NCI-H748 treated with DMSO at 0.1 percent for 48 hours (cell line): ENCODE measurements around the gene TGM2.

Experiments
- DNase-seq: peaks from one replicate; lab custom pipeline; 2025; lab: John Stamatoyannopoulos, UW

The TGM2 gene

GRCh38 chr20:38131588-38132121 lies 33.4 kb downstream of the TGM2 start:
- DNase-seq: peak; percentile 1

DNA sequence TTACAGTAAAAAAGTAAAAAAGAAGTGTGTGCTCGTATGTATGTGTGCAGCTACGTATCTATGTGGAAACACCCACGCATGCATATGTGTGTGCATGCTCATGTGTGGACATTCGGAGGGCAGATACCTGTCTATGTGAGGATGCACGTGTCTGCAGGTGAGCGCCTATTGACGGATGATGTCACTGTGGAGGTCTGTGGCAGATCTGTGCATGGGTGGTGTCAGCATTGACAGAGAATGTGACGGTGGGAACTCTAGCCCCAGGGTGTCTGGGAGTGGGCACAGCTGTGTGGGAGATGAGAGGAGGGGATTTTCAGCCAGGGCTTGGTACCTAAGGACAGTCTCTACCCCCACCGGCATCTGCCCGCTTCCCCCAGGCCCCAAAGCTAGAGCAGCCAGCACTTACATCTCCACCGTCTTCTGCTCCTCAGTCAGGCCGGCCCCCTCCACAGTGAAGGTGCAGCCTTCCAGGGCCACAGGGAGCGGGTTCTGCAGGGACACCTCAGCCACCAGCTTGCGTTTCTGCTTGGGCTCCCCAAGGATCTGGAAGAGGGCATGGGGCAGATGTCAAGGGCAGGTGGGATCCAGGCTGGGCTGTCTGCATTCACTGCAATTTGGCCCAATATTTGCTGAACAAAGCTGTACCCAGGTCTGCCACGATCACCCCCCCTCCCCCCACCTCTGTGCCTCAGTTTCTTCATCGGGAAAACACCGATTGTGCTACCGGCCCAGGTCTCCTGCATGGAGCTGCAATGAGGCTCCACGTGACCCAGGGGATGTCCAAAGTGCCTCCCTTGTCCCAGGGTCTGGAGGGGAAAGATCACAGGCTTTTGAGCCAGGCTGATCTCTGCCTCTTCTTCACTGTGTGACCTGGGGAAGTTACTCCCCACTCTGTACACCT lies 34.1 kb downstream of the TGM2 start:
- DNase-seq: no peak

DNA sequence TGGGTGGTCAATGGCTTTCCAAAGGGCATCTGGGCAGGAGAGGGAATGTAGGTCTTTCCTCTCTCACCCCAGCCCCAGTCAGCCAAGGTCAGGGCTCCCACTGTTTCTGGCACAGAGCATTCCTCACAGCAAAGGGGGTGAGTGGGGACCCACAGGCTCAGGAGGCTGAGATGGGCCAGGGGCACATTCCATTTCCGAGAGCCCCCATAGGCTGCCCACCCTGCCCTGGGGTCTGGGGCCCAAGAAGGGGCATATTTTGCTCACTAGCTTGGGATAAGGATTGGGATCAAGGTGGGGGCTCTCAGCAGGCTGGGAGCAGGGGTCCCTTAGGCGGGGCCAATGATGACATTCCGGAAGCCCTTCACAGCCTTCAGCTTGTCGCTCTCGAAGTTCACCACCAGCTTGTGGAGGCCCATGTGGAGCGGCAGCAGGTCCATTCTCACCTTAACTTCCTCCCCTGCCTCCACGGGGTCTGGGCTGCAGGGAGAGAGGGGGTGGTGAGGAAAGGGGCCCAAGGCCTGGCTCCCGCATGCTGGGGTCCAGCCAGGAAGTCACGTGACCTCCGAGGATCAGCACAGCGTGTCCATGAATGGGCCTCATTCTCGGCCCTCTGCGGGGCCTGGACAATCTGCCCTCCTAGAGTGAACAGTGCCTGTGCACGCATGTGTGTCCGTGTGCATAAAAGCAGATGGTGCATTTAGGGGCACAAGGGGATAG lies 35.0 kb downstream of the TGM2 start:
- no peak for DNase-seq

DNA sequence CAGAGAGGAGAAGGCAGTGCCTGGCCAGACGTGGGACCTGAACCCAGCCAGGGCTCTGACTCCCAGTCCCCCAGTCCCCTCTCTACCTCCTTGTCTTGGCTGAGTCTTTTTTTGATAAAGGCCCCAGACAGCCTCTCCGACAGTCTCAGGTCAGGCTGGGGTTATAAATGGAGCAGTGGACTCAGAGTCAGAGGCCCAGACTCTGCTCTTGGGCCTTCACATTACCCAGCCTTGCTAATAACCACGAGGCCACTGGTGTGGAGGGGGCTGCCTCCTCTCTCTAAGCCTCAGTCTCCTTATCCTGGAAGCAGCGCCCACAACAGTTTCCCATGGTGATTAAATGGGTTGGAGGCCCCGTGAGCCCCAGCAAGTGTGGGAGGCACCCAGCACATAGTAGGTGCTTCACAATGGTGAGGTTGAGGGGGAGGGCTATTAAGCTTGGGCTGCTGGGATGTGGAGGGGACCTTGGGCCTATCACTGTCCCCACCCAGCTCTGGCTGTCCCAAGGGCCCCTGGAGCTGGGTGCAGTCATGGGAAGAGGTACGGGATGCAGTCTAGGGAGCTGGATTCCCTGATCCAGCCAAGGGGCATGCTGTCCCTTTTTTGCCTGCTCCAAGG lies 35.7 kb downstream of the TGM2 start:
- no peak for DNase-seq

DNA sequence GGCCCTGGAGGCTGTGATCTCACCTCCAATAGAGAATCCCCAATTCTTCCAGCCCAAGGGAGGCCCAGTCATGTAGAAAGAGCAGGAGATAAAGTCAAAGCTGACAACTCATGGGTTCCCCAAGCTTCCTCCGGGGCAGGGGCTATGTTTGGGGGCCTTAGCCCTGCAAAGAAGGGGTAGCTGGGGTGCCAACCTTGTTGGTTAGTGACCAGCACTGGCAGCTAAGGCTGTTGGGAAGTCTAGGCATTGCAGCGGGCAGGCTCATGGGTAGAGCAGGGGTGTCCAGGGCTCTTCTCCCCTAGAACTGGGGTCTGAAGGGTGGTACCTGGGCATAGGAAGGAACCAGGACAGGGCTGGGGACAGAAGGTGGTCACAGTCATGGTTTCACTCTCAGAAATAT lies 36.4 kb downstream of the TGM2 start:
- no peak for DNase-seq

- DNase-seq: no peak
These were observed 37.0 kb downstream of the TGM2 start for GRCh38 chr20:38127920-38128528.

DNA sequence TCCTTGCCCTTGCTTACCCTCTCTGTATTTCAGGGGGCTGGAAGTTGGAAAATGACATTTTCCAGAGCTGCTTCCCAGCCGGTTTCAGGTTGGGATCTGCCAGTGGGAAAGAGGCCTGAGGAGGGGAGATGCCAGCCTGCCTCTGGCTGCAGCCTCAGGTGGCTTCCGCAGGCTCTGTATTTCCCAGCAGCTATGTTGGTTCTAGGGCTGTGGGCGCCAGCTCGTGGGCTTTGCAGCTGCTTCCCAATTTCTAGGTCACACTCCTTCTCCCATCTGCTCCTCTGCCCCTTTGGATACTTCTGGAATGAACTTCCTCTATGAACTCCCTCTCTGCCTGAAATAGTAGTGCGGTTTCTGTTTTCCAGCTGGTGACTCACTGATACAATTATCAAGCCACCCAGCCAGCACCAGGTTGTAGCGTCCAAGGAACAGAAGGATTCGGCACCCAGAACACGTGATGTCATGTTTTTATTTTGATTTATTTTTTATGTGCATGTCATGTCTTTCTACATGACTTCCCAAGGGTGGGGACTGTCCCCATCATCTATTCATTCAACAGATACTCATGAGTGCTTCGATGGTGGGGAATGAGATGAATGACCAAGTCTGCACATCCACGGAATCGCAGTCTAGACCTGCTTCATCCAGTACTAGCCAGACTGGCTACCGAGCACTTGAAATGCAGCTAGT lies 38.0 kb downstream of the TGM2 start:
- DNase-seq: no peak

- no peak for DNase-seq
These were observed 38.7 kb downstream of the TGM2 start for GRCh38 chr20:38126146-38126921.

DNA sequence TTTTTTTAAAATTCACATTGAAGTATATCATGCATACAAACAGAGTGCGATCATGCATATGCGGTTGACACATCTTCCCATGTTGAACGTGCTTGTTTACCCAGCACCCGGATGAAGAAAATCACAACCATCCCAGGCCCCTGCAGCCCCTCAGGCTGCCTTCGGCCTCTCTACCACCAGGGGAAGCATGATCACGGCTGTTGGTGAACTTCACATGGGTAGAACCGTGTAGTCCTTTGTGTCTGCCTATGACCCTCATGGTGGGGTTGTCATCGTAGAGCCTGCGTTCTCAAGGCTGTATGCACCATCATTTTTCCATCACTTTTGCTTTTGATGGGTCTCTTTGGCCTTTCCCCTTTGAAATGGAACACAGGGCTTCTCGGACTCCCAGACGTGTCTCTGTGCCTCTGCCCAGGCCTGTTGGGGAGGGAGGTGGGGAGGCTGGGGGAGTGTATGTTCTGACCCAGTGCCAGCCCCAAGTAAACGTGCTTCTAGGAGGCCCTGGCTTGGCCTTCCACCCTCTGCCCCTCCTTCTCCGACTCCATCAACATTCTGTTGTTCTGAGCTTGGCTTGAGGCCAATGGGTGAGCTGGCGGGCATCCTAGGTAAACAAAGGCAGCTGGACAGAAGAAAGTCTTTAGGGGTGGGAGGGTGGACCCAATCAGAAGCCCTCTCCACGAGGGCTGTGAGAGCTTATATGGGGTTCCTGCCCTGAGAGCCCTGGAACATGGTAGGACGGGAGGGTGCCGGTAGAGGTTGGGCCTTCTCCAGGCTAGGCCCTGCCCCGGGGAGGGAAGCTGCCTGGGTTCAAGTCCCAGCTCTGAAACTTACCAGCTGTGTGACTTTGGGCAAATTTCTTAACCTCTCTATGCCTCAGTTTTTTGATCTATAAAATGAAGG lies 39.7 kb downstream of the TGM2 start:
- DNase-seq: peak; percentile 76

- DNase-seq: no peak
These were observed 42.0 kb downstream of the TGM2 start for GRCh38 chr20:38123021-38123587.

GRCh38 chr20:38121741-38122140 lies 43.3 kb downstream of the TGM2 start:
- DNase-seq: no peak

DNA sequence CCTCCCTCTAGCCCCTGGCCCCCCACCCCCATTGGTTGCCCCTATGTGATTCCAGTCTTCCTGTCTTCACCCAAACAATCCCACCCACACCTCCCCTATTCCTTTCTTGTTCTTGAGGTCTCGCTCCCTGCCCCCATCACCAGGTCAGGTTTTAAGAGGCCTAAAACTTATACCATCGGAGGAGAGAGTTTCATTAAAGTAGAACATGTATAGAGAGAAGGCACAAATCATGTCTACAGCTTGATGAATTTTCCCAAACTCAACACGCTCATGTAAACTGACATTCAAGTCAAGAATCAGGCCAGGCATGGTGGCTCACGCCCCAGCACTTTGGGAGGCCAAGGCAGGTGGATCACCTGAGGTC lies 44.5 kb downstream of the TGM2 start:
- no peak for DNase-seq

DNA sequence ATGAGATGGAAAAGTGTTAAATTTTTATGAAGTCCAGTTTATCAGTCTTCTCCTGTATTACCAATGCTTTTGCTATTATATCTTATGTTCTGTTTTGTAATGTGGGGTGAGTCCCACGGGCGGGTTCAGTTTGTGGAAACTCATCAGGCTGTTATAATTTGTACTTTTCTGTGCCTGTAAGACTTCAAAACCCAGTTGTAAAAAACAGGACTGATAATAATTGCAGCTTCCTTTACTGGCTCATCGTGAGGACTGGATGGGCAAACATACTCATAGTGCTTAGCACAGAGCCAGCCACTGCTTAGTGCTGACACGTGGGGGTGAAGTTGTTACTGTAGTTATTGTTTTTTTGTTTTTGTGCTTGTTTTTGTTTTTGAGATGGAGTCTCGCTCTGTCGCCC lies 45.6 kb downstream of the TGM2 start:
- no peak for DNase-seq

GRCh38 chr20:38117635-38118034 lies 47.4 kb downstream of the TGM2 start:
- no peak for DNase-seq

DNA sequence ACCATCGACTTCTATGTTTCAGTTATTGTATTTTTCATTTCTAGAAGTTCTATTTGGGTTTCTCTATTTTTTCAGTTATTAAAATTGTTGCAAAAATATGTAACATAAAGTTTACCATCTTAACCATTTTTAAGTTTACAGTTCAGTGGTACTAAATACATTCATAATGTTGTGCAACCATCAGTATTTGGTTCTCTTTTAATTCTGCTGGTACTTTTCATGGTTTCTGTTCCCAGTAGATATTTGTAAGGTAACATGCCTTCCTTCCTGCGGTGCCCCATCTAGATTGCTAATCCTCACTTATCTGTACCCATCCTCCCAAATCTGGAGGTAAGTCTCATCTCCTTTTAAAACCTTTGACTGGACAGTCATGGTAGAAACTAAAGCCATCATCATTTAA lies 47.9 kb downstream of the TGM2 start:
- DNase-seq: no peak

GRCh38 chr20:38116409-38117165 lies 48.5 kb downstream of the TGM2 start:
- no peak for DNase-seq

DNA sequence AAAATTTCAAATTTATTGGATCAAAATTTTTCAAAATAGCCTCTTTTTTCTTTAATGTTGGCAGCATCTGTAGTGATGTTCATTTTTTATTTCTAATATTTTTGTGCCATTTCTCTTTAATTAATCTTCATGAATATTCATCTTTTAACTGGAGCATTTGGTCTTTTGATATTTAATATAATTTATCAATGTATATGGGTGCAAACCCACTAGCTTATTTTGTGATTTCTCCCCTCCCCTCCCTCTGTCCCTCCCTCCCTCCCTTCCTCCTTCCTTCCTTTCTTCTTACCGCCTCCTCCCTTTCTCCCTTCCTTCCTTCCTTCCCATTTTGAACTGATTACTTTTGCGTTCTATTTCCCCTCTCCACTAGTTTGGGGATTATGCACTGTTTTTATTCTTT lies 49.2 kb downstream of the TGM2 start:
- no peak for DNase-seq

DNA sequence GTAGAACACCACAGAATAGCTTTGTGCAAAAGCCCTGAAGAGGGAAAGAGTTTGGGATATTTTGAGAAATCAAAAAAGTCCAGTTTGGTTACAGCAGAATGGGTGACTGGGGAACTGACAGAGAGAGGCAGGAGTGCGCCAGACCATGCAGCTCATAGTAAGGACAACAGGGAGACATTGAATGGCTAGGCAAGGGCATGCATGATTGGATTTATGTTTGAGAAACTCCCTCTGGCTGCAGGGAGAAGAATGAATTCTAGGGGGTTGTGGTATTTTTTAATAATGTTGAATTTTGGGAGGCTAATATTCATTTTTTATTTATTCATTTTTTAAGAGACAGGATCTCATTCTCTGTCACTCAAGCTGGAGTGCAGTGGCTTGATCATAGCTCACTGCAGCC lies 49.9 kb downstream of the TGM2 start:
- DNase-seq: no peak

DNA sequence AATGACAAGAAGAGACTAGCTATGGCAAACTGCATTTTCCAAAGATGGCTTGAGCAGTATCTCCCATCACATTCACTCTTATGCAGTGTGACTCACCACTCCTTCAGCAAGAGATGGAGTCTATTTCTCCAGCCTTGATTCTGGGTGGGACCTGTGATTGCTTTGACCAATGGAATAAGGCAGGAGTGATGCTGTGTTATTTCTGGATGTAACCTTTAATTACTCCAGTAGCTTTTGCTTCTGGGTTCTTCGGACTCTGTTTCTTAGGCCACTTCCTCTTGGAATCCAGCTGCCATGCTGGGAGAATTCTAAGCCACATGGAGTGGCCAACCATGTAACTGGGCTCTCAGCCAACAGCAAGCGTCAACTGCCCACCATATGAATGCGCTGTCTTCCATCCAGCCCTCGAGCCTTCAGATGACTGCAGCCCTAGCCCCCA lies 50.7 kb downstream of the TGM2 start:
- no peak for DNase-seq
